Epithelial cell of prostate (primary cell): ENCODE measurements around the gene GJB4.
"Not testable (repeated sequence)": the region's sequence is repeated elsewhere in the genome, so short reads cannot be mapped to it uniquely, and the experiment has no call there.

ENCODE experiments used
- DNase-seq: peaks from one replicate; pipeline ENCODE4 v3.0.0-alpha.2; 2011; ENCODE audit warnings: low read depth, low spot score
- H3K27ac ChIP-seq: fragments of 450-650 bp; 2 replicates; pipeline ENCODE4 v1.5.1; 2017; ENCODE audit warnings: mild to moderate bottlenecking

GJB4 gene

DNA sequence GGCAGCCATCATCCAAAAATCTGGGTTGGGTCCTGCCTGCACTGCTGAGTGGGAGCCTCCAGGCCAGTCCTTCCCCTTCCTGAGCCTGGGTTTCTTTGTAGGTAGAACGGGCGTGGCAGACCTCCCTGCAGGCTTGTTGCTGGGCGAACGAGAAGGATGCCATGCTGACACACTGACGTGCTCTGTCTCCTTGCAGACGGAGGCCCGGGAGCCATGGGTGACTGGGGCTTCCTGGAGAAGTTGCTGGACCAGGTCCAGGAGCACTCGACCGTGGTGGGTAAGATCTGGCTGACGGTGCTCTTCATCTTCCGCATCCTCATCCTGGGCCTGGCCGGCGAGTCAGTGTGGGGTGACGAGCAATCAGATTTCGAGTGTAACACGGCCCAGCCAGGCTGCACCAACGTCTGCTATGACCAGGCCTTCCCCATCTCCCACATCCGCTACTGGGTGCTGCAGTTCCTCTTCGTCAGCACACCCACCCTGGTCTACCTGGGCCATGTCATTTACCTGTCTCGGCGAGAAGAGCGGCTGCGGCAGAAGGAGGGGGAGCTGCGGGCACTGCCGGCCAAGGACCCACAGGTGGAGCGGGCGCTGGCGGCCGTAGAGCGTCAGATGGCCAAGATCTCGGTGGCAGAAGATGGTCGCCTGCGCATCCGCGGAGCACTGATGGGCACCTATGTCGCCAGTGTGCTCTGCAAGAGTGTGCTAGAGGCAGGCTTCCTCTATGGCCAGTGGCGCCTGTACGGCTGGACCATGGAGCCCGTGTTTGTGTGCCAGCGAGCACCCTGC, 34.7 kb downstream of the GJB4 start:
- DNase-seq: no peak
- H3K27ac ChIP-seq: no peak overlapping the region

- H3K27ac ChIP-seq: no peak overlapping the region
Measured at GRCh38 chr1:34794790-34795180, 35.2 kb downstream of the GJB4 start.

GRCh38 chr1:34795916-34796315, 36.4 kb downstream of the GJB4 start:
- DNase-seq: no peak
- H3K27ac ChIP-seq: no peak overlapping the region

More at GRCh38 chr1:34794790-34795180, 35.2 kb downstream of the GJB4 start:
- no peak for DNase-seq

GRCh38 chr1:34796990-34797389, 37.5 kb downstream of the GJB4 start:
- DNase-seq: no peak
- H3K27ac ChIP-seq: no peak overlapping the region

- no peak for DNase-seq
- H3K27ac ChIP-seq: no peak overlapping the region
Measured at GRCh38 chr1:34800214-34800613, 40.7 kb downstream of the GJB4 start.

DNA sequence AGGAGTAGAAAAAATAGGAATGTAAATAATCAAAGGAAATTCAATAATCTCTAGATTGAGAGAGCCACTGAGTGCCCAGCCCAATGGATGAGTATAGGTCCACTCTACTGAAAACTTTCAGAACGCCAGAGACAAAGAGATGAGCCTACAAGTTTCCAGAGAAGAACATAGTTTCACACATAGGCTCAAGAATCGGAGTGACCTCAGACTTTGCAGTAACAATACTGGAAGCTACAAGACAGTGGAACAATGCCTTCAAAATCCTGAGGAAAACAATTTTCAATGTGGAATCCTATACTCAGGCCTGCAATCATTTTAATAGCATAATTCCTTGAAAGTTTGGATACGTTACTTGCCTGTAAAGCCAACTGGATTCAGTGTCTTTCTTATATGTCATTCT, 44.2 kb downstream of the GJB4 start:
- no peak for DNase-seq
- H3K27ac ChIP-seq: no peak overlapping the region

DNA sequence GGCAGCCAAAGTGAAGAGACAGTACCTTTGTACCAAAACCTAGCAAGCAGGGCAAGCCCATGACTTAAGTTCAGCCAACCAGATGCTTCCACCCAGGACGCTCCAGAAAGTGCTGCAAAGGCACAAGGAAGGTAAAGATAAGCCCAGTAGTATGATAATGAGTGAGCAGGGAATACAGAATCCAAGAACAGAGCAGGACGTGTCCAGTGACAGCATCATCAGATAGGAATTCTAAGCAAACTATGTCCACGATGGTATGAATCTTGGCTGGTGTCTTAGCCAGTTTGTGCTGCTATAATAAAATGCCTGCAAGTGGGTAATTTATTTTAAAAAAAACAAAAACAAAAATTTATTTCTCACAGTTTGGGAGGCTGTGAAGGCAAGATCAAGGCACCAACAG, 46.9 kb downstream of the GJB4 start:
- H3K27ac ChIP-seq: no peak overlapping the region
- no peak for DNase-seq

GRCh38 chr1:34808051-34808810, 48.7 kb downstream of the GJB4 start:
- H3K27ac ChIP-seq: no peak overlapping the region
- DNase-seq: no peak

GRCh38 chr1:34810781-34811180, 51.2 kb downstream of the GJB4 start:
- H3K27ac ChIP-seq, DNase-seq: not testable (repeated sequence)
